ENCODE results near the gene PSMD10. TPM values are rescaled to one million over a fixed set of nuclear protein-coding genes. Genes with fewer than 3 reads are reported as not detected.

The PSMD10 gene
- polyA plus RNA-seq, 5 donors = 68.5 to 86.9 (median 82.9) TPM

DNA sequence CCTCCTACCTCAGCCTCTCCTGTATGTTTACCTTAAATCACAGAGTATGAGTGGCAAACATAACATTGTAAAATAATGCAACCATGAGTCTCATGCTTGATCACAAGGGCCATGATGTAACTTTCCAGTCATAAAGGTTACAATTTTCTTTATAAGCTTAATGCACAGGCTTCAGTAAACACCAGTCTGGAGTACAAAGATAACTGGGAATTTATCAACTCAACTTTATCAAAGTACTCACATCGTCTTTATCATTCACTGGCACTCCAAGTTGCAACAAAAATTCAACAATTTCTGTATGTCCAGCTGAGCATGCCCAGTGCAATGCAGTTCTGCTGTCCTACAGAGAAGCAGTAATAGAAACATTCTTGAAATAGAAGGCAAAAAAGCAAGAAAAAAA, 2.8 kb downstream of the PSMD10 start:
- DNase-seq = no peak

DNA sequence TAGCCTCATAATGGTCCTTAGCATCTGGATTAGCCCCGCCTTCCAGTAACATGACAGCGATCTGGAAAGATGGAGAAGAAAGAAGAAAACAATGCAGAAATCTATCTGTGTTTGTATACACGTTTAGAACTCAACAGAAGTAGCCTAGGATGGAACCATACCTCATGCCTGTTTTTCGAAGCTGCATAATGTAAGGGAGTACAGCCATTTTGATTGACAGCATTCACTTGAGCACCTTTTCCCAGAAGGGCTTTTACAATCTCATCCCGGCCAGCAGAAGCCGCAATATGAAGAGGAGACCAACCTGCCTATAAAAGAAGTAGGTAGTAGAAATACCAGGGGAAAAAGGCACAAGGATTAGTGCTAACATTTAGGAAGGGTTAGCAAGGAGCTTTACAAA, 3.5 kb downstream of the PSMD10 start:
- no peak for DNase-seq

DNA sequence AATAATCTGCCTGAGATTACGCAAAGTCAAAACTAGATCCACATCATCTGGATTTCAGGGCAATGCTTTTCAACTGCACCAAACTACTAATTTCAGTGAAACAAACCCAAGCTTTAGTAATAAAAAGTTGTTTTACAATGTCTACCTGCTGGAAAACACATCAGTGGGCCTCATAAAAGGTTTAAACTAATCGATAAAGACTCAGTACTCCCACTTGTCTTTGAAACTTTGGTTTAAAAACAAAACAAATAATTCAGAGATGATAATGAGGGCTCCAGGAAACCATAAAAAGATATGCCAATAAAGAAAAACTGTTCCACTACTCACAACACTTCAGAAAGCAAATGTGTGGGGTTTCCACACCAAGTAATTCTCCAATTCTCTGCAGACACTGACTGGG, 10.2 kb downstream of the PSMD10 start:
- no peak for DNase-seq

DNA sequence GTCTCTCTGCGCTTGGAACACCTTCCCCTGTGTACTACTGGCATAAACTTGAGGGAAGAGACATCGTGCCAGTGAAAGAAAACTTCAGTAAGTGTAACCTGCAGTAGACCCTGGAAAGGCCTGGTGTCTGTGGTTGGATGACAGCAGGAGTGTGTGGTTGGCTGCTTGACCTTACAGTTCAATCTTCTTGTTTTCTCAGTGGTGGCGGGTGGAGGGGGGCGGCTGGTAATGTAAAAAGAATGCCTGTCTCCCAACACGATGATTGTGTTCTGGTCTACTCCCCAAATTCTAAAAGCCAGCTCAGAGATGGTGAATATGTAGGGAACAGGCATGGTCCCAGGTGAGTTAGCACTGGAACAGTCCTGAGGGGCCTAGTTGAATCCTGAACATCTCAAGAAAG, 18.6 kb downstream of the PSMD10 start:
- DNase-seq = no peak

DNA sequence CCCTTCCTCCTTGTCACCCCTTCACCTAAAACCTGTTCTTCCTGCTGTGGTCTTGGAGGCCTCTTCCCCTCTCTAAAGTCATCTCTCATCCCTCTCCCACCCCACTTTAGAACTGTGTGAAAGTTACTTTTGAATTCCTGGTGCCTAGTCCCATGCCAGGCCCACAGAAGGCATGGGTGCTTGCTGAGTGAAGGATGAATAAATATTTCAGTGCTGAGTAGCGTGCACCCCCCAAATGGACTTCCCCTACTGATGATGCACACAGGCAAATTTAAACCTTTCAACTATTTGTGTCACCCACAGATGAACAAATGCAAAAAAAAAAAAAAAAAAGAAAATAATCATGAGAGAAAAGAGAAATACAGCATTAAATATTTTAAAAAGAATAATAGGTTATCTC, 19.8 kb downstream of the PSMD10 start:
- DNase-seq = no peak

DNA sequence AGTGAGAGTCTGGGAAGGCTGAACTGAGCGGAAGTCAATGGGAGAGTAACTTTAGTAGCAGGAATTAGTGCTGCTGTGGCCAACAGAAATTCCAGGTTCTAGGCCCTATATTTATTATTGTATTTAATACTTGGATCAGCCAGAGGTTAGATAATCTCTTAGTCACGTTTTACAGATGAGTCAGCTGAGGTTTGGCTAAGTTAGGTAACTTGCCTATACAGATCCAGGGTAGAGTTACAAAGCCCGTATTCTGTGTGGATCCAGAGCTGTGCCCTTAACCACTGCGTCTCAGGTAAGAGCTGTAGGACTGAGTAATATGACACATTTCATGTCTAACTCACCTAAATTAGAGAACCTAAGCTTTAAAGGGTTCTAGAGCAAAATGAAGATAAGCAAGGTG, 20.5 kb downstream of the PSMD10 start:
- no peak for DNase-seq

DNA sequence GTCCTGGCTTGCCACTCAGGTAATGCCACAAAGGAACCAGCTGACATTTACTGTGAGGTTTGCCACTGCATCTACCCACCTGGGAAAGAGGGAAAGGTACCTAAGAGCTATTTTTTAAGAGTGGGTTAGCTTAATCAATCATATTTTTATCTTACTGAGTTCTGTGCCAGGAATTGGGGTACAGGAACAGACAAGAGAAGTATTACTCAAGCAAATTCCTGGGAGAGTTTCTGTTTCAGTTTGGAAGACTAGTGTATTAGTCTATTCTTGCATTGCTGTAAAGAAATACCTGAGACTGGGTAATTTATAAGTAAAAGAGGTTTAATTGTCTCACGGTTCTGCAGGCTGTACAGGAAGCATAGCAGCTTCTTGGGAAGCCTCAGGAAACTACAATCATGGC, 23.2 kb downstream of the PSMD10 start:
- no peak for DNase-seq

DNA sequence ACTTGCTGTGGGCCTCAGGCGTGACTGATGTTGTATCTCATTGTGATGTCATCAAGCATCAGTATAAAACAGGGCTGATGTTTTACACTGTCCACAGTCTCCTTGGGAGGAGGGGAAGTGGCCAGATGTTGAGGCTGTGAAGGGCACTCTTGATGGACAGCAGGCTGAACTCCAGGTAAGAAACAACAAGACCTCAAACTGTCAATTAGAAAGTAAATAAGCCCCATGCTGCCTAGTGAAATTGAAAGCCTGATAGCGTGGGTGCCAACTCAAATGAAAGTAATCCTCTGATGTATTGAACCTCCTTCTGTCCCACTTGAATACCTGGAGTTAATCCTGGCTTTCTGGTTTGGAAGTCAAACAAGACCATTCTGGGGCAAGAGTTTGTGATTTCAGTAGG, 26.7 kb downstream of the PSMD10 start:
- no peak for DNase-seq

DNA sequence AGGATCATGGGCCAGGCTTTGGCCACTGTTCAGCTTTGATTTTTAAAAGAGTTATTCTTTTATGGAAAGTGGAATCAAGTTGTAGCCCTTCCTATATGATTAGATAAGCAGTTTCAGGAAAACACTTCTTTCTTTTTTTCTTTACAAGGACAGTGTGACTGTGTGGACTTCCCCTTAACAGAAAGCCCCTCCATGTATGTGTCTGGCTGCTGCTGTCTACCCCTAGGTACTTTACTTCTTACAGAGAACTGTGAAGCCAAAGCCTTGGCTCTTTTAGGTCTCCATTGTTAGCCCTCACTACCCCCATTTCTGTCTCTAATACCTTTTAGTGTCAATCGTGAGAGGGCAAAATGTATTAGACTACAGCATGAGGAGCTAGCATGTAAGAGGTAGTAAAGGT, 27.3 kb downstream of the PSMD10 start:
- DNase-seq = no peak

DNA sequence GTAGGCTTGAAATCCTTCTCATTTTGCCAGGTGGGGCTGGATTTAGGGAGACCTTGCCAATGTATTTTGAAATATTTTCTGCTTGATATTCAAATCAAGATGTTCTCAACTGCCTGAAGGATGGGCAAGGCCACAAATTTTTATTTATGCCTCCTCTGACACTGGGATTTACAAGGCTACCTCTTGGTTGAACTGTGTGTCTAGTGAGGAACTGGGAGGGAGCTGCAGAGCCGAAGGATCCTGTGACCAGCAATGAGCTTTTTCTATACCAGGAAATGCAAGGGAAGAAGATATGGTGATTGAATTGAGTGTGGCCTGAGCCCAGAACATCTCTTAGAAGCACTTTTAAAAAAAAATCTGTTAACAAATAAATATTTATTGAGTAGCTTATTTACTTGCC, 31.5 kb downstream of the PSMD10 start:
- DNase-seq = no peak

DNA sequence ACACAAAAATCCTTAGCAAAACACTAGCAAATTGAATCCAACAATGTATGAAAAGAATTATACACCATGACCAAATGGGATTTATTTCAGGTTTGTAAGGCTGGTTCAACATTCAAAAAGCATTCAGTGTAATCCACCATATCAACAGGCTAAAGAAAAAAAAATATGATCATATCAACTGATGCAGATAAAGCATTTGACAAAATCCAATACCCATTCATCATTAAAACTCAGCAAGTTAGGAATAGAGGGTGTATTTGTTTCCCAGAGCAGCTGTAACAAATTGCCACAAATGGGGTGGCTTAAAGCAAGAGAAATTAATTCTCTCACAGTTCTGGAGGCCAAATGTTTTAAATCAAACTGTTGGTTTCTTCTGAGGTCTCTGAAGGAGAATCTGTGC, 35.8 kb downstream of the PSMD10 start:
- no peak for DNase-seq

DNA sequence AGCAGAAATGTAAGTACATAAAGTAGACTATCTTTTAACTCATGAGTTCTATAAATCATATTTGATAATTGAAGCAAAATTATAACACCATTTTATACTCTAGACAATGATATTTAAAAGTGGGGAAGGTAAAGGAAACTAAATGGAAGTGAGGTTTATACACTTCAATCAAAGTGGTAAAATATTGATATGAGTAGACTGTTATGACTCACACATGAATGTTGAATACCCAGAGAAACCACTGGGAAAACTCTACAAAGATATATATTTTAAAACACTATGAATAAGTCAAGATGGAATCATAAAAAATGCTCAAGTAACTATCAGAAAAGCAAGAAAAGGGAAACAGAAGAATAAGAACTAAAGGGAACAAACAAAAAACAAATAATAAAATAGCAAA, 38.1 kb downstream of the PSMD10 start:
- DNase-seq = no peak

DNA sequence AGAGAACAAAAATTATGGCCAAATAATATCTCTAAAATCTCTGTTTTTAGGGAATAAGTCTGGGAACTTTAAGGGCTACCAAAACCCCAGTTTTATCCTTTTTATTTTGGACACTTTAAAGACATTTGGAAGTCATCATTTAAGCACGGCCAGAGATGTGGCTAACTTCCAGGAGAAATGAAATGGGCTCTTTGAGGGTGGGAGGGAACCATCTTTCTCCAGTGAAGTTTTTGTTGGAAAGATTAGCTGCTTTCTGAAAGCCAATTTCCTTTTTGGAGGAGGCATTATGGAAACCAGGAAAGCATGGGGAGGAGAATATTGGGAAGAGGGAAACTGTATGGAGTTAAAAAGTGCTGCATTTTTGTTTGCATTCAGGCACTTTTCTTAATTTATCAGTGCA, 41.7 kb downstream of the PSMD10 start:
- no peak for DNase-seq

DNA sequence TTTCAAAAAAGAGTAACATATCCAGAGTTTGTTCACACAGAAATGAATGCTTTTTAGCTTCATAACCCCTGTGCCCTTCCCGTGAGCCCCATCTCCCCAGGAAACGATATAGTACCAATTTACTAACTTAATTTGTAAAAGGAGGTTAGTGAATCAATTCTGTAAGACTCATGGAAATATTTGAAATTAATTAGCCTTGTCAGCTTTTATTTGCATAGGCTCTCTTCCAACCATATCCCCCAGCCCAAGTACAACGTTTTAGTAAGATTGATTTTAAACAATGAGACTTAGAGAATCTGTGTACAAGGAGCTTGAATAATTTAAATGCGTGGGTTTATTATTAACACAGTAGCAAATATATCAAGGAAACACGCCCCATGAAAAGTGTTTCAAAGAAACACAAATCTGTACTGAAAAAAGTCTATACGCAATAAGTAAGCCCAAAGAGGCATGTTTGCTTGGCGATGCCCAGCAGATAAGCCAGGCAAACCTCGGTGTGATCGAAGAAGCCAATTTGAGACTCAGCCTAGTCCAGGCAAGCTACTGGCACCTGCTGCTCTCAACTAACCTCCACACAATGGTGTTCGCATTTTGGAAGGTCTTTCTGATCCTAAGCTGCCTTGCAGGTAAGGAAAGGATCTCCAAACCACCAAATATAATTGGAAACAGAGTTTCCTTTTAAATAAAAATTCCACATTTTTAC, 46.6 kb downstream of the PSMD10 start, which contains the start of gene VSIG1:
Gene VSIG1 (plus strand): TSS at position 512 of the 703 bp plus-strand sequence. CDS start 66 bp downstream, at position 578.
- DNase-seq = no peak

DNA sequence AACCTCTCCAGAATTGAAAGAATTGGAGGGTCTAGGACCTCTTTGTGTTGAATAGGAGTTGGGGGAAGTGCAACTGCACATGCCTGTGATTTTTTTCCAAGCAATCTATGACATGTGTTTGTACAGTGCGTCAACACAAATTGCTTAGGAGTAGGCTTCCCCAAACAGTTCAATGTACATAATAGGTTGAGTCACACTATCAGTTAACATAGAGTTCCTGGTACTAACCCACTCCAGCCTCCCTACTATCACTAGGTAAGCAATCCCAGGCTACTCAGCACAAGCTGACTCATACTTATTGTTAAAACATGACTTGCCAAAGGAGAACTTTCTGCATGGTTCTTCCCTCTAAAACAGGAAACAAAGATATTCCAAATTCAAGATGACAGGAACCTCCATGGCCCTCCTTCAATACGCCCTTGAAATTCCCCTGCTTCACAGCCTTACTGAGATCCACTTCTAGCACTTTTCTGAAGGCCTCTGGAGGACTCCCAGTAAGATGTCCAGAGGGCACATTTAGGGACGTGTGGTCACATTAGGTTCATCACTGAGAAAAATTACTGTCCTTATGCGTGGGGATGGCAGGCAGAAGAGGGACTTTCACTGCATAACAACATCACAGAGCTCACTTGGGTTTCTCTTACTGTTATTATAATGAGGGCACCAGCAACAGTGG, 54.9 kb downstream of the PSMD10 start:
- no peak for DNase-seq

DNA sequence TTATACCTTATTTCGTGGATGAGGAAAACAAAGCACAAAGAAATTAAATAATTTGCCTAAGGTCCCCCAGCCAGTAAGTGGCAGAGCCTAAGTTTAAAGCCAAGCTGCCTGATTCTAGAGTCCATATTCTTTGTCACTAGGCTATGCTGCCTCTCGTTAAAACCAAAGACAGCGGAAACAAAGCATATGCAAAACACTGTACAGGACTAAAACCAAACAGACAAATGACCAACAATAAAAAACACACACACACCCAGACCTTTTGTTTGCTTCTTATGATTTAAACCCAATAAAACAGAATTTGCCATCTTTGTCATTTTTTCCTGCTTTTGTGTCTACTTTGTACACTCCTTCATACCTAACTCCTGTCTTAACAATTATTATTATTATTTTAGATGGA, 56.6 kb downstream of the PSMD10 start:
- DNase-seq = no peak

Other genes starting within 250 kb of the PSMD10 start
- gene TEX13B, start 109.2 kb downstream of the PSMD10 start, polyA plus RNA-seq (ENCODE audit: insufficient read depth in 1 of 5, insufficient read length in 5 of 5, low replicate concordance in 1 of 5) = not detected
- under 1 TPM; 0.24 to 0.59 (median 0.36) TPM for gene VSIG1, start 46.5 kb downstream of the PSMD10 start, polyA plus RNA-seq (ENCODE audit: insufficient read depth in 1 of 5, insufficient read length in 5 of 5, low replicate concordance in 1 of 5)
- 10 to 100 TPM; 12.7 to 16.8 (median 15.0) TPM for gene ATG4A, start 236 bp upstream of the PSMD10 start, polyA plus RNA-seq (ENCODE audit: insufficient read depth in 1 of 5, insufficient read length in 5 of 5, low replicate concordance in 1 of 5)

Measured in right lung (tissue), 5 donors.